Activated CD4-positive, alpha-beta T cell treated with anti-CD3 and anti-CD28 coated beads, Interleukin-2, amount 10 ng/mL, durations not matched to agents 24 days and 14 days (primary cell): ENCODE data around the gene PHF24. TPM values are rescaled to one million over a fixed set of nuclear protein-coding genes. Genes with fewer than 3 reads are reported as not detected.

Source experiments
- DNase-seq: peaks from one replicate; pipeline ENCODE4 v3.0.0; 2022
- H3K27ac Mint-ChIP-seq: one replicate; pipeline ENCODE4 v1.8.0; 2022; ENCODE audit warnings: mild to moderate bottlenecking, mixed read lengths
- H3K27me3 Mint-ChIP-seq: one replicate; pipeline ENCODE4 v1.8.0; 2022; ENCODE audit warnings: mixed read lengths
- H3K36me3 Mint-ChIP-seq: one replicate; pipeline ENCODE4 v1.8.0; 2022; ENCODE audit warnings: low read depth, mild to moderate bottlenecking, mixed read lengths
- H3K4me1 Mint-ChIP-seq: one replicate; pipeline ENCODE4 v1.8.0; 2021; ENCODE audit warnings: mixed read lengths
- H3K4me3 Mint-ChIP-seq: one replicate; pipeline ENCODE4 v1.8.0; 2022; ENCODE audit warnings: mild to moderate bottlenecking, moderate library complexity, mixed read lengths
- H3K9me3 Mint-ChIP-seq: one replicate; pipeline ENCODE4 v1.8.0; 2021; ENCODE audit warnings: mixed read lengths
- intact Hi-C: fragments of 100-400 bp; cut with micrococcal nuclease; formaldehyde crosslinking; loops from one replicate; pipeline ENCODE4 v1.15.1; 2023
- total RNA-seq: library from RNA; stranded (reverse); gene quantifications from 2 replicates; pipeline ENCODE4 v1.2.3, GENCODE V29; 2022

PHF24 gene
- total RNA-seq, 1 donor from 2014 or later: 0.14 TPM

DNA sequence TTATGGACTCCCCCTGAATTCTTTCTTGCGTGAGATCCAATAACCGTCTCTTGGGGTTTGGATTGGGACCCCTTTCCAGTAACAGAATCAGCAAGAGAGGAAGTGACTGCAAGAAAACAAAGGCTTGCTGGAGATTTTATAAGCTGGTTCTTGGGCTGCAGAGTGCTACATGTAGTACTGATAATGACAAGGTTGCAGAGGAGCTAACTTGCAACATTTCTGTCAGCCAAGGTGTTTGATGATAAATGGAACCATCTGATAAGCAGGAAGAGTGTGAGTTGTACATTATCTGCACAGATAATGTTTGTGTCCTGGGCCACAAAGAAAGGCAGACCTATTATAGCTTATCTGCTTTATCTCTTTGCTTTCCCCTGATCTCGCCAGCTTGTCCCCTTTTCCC, 68.6 kb downstream of the PHF24 start:
- no peak for DNase-seq
- Mint-ChIP-seq H3K4me1 (peaks cover 20% of the 10 kb centered on the region), H3K27me3 (no peaks in the 10 kb centered on the region), H3K36me3 (peaks cover 1% of the 10 kb centered on the region), H3K4me3 (no peak overlapping the region), H3K9me3 (no peaks in the 10 kb centered on the region), H3K27ac (no peak overlapping the region)
- intact Hi-C loops: no loop called here

DNA sequence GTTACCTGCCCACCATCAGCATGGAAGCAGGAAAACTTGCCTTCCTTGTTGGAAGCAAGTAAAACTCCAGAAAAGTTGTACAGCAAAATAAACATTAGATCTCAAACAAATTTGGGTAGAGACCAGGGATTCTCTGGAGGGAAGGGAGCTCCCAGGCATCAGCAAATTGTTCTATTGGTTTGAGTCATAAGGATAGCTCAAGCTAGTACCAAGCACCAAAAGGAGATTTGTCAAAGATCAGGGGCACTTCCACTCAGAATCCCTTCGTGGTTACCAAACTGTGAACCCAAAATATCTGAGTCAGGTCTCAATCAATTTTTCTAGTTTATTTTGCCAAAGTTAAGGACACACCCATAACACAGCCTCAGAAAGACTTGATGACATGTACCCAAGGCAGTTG, 69.3 kb downstream of the PHF24 start:
- Mint-ChIP-seq H3K4me3 (no peak overlapping the region), H3K36me3 (peaks cover 5% of the 10 kb centered on the region), H3K27me3 (no peaks in the 10 kb centered on the region), H3K27ac (no peak overlapping the region), H3K4me1 (peaks cover 20% of the 10 kb centered on the region), H3K9me3 (no peaks in the 10 kb centered on the region)
- intact Hi-C loops: no loop called here
- no peak for DNase-seq

DNA sequence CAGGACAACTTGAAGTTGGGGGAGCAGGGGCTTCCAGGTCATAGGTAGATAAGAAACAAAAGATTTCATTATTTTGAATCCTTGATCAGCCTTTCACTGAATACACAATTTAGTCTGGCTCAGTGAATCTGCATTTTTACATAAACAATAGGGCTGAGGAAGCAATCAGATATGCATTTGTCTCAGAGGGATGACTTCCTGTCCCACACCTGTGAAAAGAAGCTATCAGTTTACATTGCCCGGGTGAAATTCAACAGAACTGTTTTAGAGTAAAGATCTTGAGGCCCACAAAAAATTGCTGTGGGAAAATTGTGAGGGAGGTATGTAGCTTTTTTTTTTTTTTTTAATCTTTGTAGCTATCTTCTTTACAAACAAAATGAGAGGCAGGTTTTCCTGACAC, 69.8 kb downstream of the PHF24 start:
- DNase-seq: no peak
- peaks cover 5% of the 10 kb centered on the region for H3K36me3 Mint-ChIP-seq
- peaks cover 20% of the 10 kb centered on the region for H3K4me1 Mint-ChIP-seq
- intact Hi-C loops: no loop called here
- H3K9me3 Mint-ChIP-seq: no peaks in the 10 kb centered on the region
- no peak overlapping the region for H3K27ac Mint-ChIP-seq
- H3K4me3 Mint-ChIP-seq: no peak overlapping the region
- no peaks in the 10 kb centered on the region for H3K27me3 Mint-ChIP-seq

DNA sequence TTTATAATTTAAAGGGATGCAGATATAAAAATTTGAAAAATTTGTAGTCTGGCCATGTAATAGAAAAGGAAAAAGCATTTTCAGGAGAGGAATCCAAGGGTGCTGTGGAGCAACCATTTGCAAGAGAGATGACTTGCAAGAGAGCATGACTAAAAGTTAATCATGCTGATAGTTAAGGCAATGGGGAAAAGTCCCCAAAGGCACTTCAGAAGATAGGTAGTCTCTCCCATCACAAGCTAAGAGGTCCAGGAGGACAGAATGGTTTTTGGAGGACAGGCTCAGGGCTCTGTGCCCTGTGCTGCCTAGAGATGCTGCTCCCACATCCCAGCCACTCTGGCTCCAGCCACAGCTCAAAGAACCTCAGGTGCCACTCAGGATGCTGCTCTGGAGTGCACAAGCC, 70.3 kb downstream of the PHF24 start:
- no peak overlapping the region for H3K4me3 Mint-ChIP-seq
- intact Hi-C loops: no loop called here
- no peak overlapping the region for H3K27ac Mint-ChIP-seq

DNA sequence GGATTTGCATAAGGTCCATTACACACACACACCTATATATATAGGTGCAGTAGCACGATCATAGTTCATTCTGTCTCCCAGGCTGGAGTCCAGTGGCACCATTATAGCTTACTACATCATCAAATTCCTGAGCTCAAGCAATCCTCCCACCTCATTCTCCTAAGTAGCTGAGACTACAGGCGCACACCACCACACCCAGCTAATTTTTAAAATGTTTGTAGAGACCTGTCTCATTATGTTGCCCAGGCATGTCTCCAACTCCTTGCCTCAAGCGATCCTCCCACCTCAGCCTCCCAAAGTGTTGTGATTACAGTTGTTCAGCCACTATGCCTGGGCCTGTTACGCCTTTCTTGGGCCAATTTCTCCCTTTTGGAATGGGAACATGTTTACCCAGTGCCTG, 71.2 kb downstream of the PHF24 start:
- intact Hi-C loops: no loop called here
- peaks cover 5% of the 10 kb centered on the region for H3K36me3 Mint-ChIP-seq
- peaks cover 13% of the 10 kb centered on the region for H3K4me1 Mint-ChIP-seq
- no peak for DNase-seq
- no peaks in the 10 kb centered on the region for H3K9me3 Mint-ChIP-seq
- H3K27me3 Mint-ChIP-seq: no peaks in the 10 kb centered on the region
- H3K27ac Mint-ChIP-seq: no peak overlapping the region
- no peak overlapping the region for H3K4me3 Mint-ChIP-seq

More for the DNA sequence above, 70.3 kb downstream of the PHF24 start:
- DNase-seq: no peak
- Mint-ChIP-seq H3K27me3 (no peaks in the 10 kb centered on the region), H3K36me3 (peaks cover 5% of the 10 kb centered on the region), H3K9me3 (no peaks in the 10 kb centered on the region), H3K4me1 (peaks cover 19% of the 10 kb centered on the region)

DNA sequence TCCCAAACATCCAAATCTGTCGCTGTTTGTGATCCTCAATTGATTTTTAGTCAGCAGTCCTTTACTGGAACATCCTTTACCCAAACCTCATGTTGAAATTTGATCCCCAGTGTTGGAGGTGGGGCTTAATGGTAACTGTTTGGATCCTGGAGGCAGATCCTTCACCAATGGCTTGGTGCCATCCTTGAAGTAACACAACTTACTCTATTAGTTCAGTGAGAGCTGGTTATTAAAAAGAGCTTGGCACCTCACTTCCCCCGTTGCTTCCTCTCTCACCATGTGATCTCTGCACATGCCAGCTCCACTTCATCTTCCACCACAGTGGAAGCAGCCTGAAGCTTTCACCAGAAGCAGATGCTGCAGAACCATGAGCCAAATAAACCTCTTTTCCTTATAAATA, 71.8 kb downstream of the PHF24 start:
- Mint-ChIP-seq H3K4me3 (no peak overlapping the region), H3K4me1 (peaks cover 11% of the 10 kb centered on the region), H3K9me3 (no peaks in the 10 kb centered on the region), H3K27me3 (no peaks in the 10 kb centered on the region), H3K27ac (no peak overlapping the region), H3K36me3 (peaks cover 5% of the 10 kb centered on the region)
- no peak for DNase-seq
- intact Hi-C loops: no loop called here

Other genes starting within 250 kb of the PHF24 start
- not detected in 2 replicates for gene CCL21, start 248.1 kb upstream of the PHF24 start, total RNA-seq
- gene DNAJB5, start 31.5 kb downstream of the PHF24 start, total RNA-seq: 7.7 and 10.6 TPM in 2 replicates
- 335 and 343 TPM in 2 replicates for gene VCP, start 114.3 kb downstream of the PHF24 start, total RNA-seq
- 114 and 122 TPM in 2 replicates for gene FANCG, start 121.7 kb downstream of the PHF24 start, total RNA-seq
- gene PIGO, start 138.3 kb downstream of the PHF24 start, total RNA-seq: 32.5 and 37.2 TPM in 2 replicates
- gene STOML2, start 144.8 kb downstream of the PHF24 start, total RNA-seq: 258 and 262 TPM in 2 replicates
- gene ATOSB, start 157.6 kb downstream of the PHF24 start, total RNA-seq: 3.7 and 4.7 TPM in 2 replicates
- gene UNC13B, start 203.7 kb downstream of the PHF24 start, total RNA-seq: 0.47 and 0.51 TPM in 2 replicates